ENCODE measurements around the gene UBR4.
A peak's percentile ranks its signal among the peaks of the same experiment; 100 is the strongest.

Gene UBR4

GRCh38 chr1:19086176-19086875 lies 123.7 kb downstream of the UBR4 start:
- H3K9me3 ChIP-seq (ENCODE audit: control insufficient read depth, low read length) = no peaks in the 10 kb centered on the region
- DNase-seq (ENCODE audit: low read depth) = no peak
- peaks cover 95% of the 10 kb centered on the region for H3K36me3 ChIP-seq (ENCODE audit: control insufficient read depth, insufficient read depth, low read length, severe bottlenecking)
- H3K4me3 ChIP-seq (ENCODE audit: low read length) = no peak overlapping the region
- peaks cover 6% of the 10 kb centered on the region for H3K4me1 ChIP-seq (ENCODE audit: control insufficient read depth, insufficient read depth, low read length)
- no peak overlapping the region for H3K9ac ChIP-seq (ENCODE audit: low read length)
- no peaks in the 10 kb centered on the region for H3K27me3 ChIP-seq (replicated peaks; ENCODE audit: control insufficient read depth, insufficient read depth, low read length)

- DNase-seq (ENCODE audit: low read depth) = no peak
- no peak overlapping the region for H3K9ac ChIP-seq (ENCODE audit: low read length)
- H3K27me3 ChIP-seq (replicated peaks; ENCODE audit: control insufficient read depth, insufficient read depth, low read length) = no peaks in the 10 kb centered on the region
- H3K4me1 ChIP-seq (ENCODE audit: control insufficient read depth, insufficient read depth, low read length) = peaks cover 27% of the 10 kb centered on the region
- H3K9me3 ChIP-seq (ENCODE audit: control insufficient read depth, low read length) = no peaks in the 10 kb centered on the region
- no peak overlapping the region for H3K4me3 ChIP-seq (ENCODE audit: low read length)
- peaks cover 95% of the 10 kb centered on the region for H3K36me3 ChIP-seq (ENCODE audit: control insufficient read depth, insufficient read depth, low read length, severe bottlenecking)
Measured at GRCh38 chr1:19084206-19084738, 125.8 kb downstream of the UBR4 start.

- peaks cover 28% of the 10 kb centered on the region for H3K4me1 ChIP-seq (ENCODE audit: control insufficient read depth, insufficient read depth, low read length)
- no peaks in the 10 kb centered on the region for H3K9me3 ChIP-seq (ENCODE audit: control insufficient read depth, low read length)
- H3K27me3 ChIP-seq (replicated peaks; ENCODE audit: control insufficient read depth, insufficient read depth, low read length) = no peaks in the 10 kb centered on the region
- DNase-seq (ENCODE audit: low read depth) = no peak
- H3K4me3 ChIP-seq (ENCODE audit: low read length) = no peak overlapping the region
- H3K36me3 ChIP-seq (ENCODE audit: control insufficient read depth, insufficient read depth, low read length, severe bottlenecking) = peaks cover 95% of the 10 kb centered on the region
- no peak overlapping the region for H3K9ac ChIP-seq (ENCODE audit: low read length)
Measured at GRCh38 chr1:19083081-19083480, 127.0 kb downstream of the UBR4 start.

GRCh38 chr1:19081218-19081893 lies 128.7 kb downstream of the UBR4 start:
- no peak for DNase-seq (ENCODE audit: low read depth)
- H3K36me3 ChIP-seq (ENCODE audit: control insufficient read depth, insufficient read depth, low read length, severe bottlenecking) = peaks cover 95% of the 10 kb centered on the region

GRCh38 chr1:19080721-19081120 lies 129.3 kb downstream of the UBR4 start:
- Histone ChIP-seq H3K9me3 (ENCODE audit: control insufficient read depth, low read length) (no peaks in the 10 kb centered on the region), H3K27me3 (replicated peaks; ENCODE audit: control insufficient read depth, insufficient read depth, low read length) (no peaks in the 10 kb centered on the region), H3K9ac (ENCODE audit: low read length) (peak overlapping the region; percentile 72), H3K4me3 (ENCODE audit: low read length) (peak overlapping the region; percentile 59), H3K36me3 (ENCODE audit: control insufficient read depth, insufficient read depth, low read length, severe bottlenecking) (peaks cover 96% of the 10 kb centered on the region), H3K4me1 (ENCODE audit: control insufficient read depth, insufficient read depth, low read length) (peaks cover 28% of the 10 kb centered on the region)
- DNase-seq (ENCODE audit: low read depth) = no peak

More at GRCh38 chr1:19081218-19081893, 128.7 kb downstream of the UBR4 start:
- Histone ChIP-seq H3K4me3 (ENCODE audit: low read length) (peak overlapping the region; percentile 59), H3K9me3 (ENCODE audit: control insufficient read depth, low read length) (no peaks in the 10 kb centered on the region), H3K4me1 (ENCODE audit: control insufficient read depth, insufficient read depth, low read length) (peaks cover 28% of the 10 kb centered on the region), H3K9ac (ENCODE audit: low read length) (peak overlapping the region; percentile 72), H3K27me3 (replicated peaks; ENCODE audit: control insufficient read depth, insufficient read depth, low read length) (no peaks in the 10 kb centered on the region)

- H3K9me3 ChIP-seq (ENCODE audit: control insufficient read depth, low read length) = no peaks in the 10 kb centered on the region
- H3K4me3 ChIP-seq (ENCODE audit: low read length) = no peak overlapping the region
- peaks cover 34% of the 10 kb centered on the region for H3K4me1 ChIP-seq (ENCODE audit: control insufficient read depth, insufficient read depth, low read length)
- H3K36me3 ChIP-seq (ENCODE audit: control insufficient read depth, insufficient read depth, low read length, severe bottlenecking) = peaks cover 96% of the 10 kb centered on the region
- H3K27me3 ChIP-seq (replicated peaks; ENCODE audit: control insufficient read depth, insufficient read depth, low read length) = no peaks in the 10 kb centered on the region
- DNase-seq (ENCODE audit: low read depth) = no peak
- peak overlapping the region; percentile 72 for H3K9ac ChIP-seq (ENCODE audit: low read length)
Measured at GRCh38 chr1:19079541-19080472, 130.3 kb downstream of the UBR4 start.

- Histone ChIP-seq H3K4me3 (ENCODE audit: low read length) (no peak overlapping the region), H3K36me3 (ENCODE audit: control insufficient read depth, insufficient read depth, low read length, severe bottlenecking) (peaks cover 96% of the 10 kb centered on the region), H3K4me1 (ENCODE audit: control insufficient read depth, insufficient read depth, low read length) (peaks cover 36% of the 10 kb centered on the region), H3K27me3 (replicated peaks; ENCODE audit: control insufficient read depth, insufficient read depth, low read length) (no peaks in the 10 kb centered on the region), H3K9ac (ENCODE audit: low read length) (no peak overlapping the region), H3K9me3 (ENCODE audit: control insufficient read depth, low read length) (no peaks in the 10 kb centered on the region)
- DNase-seq (ENCODE audit: low read depth) = no peak
Measured at GRCh38 chr1:19078536-19078935, 131.5 kb downstream of the UBR4 start.

GRCh38 chr1:19076841-19077616 lies 133.0 kb downstream of the UBR4 start:
- H3K9ac ChIP-seq (ENCODE audit: low read length) = no peak overlapping the region
- H3K36me3 ChIP-seq (ENCODE audit: control insufficient read depth, insufficient read depth, low read length, severe bottlenecking) = peaks cover 93% of the 10 kb centered on the region
- no peak for DNase-seq (ENCODE audit: low read depth)
- peaks cover 36% of the 10 kb centered on the region for H3K4me1 ChIP-seq (ENCODE audit: control insufficient read depth, insufficient read depth, low read length)
- no peaks in the 10 kb centered on the region for H3K27me3 ChIP-seq (replicated peaks; ENCODE audit: control insufficient read depth, insufficient read depth, low read length)
- H3K9me3 ChIP-seq (ENCODE audit: control insufficient read depth, low read length) = no peaks in the 10 kb centered on the region
- no peak overlapping the region for H3K4me3 ChIP-seq (ENCODE audit: low read length)

GRCh38 chr1:19074902-19075721 lies 135.0 kb downstream of the UBR4 start:
- H3K36me3 ChIP-seq (ENCODE audit: control insufficient read depth, insufficient read depth, low read length, severe bottlenecking) = peaks cover 78% of the 10 kb centered on the region
- DNase-seq (ENCODE audit: low read depth) = no peak

GRCh38 chr1:19074361-19074901 lies 135.6 kb downstream of the UBR4 start:
- Histone ChIP-seq H3K27me3 (replicated peaks; ENCODE audit: control insufficient read depth, insufficient read depth, low read length) (no peaks in the 10 kb centered on the region), H3K4me1 (ENCODE audit: control insufficient read depth, insufficient read depth, low read length) (peaks cover 11% of the 10 kb centered on the region), H3K9me3 (ENCODE audit: control insufficient read depth, low read length) (no peaks in the 10 kb centered on the region), H3K36me3 (ENCODE audit: control insufficient read depth, insufficient read depth, low read length, severe bottlenecking) (peaks cover 71% of the 10 kb centered on the region), H3K9ac (ENCODE audit: low read length) (no peak overlapping the region), H3K4me3 (ENCODE audit: low read length) (no peak overlapping the region)
- DNase-seq (ENCODE audit: low read depth) = no peak

More at GRCh38 chr1:19074902-19075721, 135.0 kb downstream of the UBR4 start:
- H3K9me3 ChIP-seq (ENCODE audit: control insufficient read depth, low read length) = no peaks in the 10 kb centered on the region
- peaks cover 18% of the 10 kb centered on the region for H3K4me1 ChIP-seq (ENCODE audit: control insufficient read depth, insufficient read depth, low read length)
- H3K4me3 ChIP-seq (ENCODE audit: low read length) = no peak overlapping the region
- H3K27me3 ChIP-seq (replicated peaks; ENCODE audit: control insufficient read depth, insufficient read depth, low read length) = no peaks in the 10 kb centered on the region
- H3K9ac ChIP-seq (ENCODE audit: low read length) = no peak overlapping the region

Data from adipocyte (in vitro differentiated cells).